ENCODE data around the gene KRTAP1-5. TPM values are rescaled to one million over a fixed set of nuclear protein-coding genes. Genes with fewer than 3 reads are reported as not detected.

Gene KRTAP1-5
- total RNA-seq, 2 experiments from 2014 or later, result not detected

GRCh38 chr17:41054025-41054424 is 27.0 kb upstream of the KRTAP1-5 start:
- H3K79me2 ChIP-seq (ENCODE audit: insufficient read depth, low read depth, low read length), result no peaks in the 10 kb centered on the region
- no peaks in the 10 kb centered on the region for H3K9me3 ChIP-seq (ENCODE audit: low read length)
- H3K9me2 ChIP-seq (ENCODE audit: insufficient read depth, low read length), result no peaks in the 10 kb centered on the region
- H3K4me1 ChIP-seq (ENCODE audit: insufficient read depth, low read length, poor library complexity, severe bottlenecking), result no peaks in the 10 kb centered on the region
- ChIA-PET POLR2A (no interaction called here), CTCF (ENCODE audit: unreplicated experiment) (no interaction called here)
- no peaks in the 10 kb centered on the region for H4K20me1 ChIP-seq (ENCODE audit: insufficient read depth, low read length)
- intact Hi-C loops (cut with micrococcal nuclease; ENCODE audit: unreplicated experiment), result no loop called here
- no peaks in the 10 kb centered on the region for H3K36me3 ChIP-seq (ENCODE audit: insufficient read depth, low read length)
- no peak overlapping the region for H3K4me2 ChIP-seq (ENCODE audit: low read length)
- no peak for DNase-seq (ENCODE audit: low spot score)
- no peak overlapping the region for H2AFZ ChIP-seq (ENCODE audit: low read length)
- no peak overlapping the region for H3K4me3 ChIP-seq (ENCODE audit: low read depth, low read length, poor library complexity, severe bottlenecking)
- TF ChIP-seq EZH2phosphoT487 (IDR thresholded peaks at IDR 0.05; ENCODE audit: borderline replicate concordance, low read depth, low read length), result no peak
- TF ChIP-seq, protein P1, sequence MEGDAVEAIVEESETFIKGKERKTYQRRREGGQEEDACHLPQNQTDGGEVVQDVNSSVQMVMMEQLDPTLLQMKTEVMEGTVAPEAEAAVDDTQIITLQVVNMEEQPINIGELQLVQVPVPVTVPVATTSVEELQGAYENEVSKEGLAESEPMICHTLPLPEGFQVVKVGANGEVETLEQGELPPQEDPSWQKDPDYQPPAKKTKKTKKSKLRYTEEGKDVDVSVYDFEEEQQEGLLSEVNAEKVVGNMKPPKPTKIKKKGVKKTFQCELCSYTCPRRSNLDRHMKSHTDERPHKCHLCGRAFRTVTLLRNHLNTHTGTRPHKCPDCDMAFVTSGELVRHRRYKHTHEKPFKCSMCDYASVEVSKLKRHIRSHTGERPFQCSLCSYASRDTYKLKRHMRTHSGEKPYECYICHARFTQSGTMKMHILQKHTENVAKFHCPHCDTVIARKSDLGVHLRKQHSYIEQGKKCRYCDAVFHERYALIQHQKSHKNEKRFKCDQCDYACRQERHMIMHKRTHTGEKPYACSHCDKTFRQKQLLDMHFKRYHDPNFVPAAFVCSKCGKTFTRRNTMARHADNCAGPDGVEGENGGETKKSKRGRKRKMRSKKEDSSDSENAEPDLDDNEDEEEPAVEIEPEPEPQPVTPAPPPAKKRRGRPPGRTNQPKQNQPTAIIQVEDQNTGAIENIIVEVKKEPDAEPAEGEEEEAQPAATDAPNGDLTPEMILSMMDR (conservative IDR thresholded peaks at IDR 0.05; ENCODE audit: low read length), result no peak
- BruUV-seq (replicated peaks), result no TSS peak
- no peak overlapping the region for H3K27ac ChIP-seq (ENCODE audit: low read depth, low read length, poor library complexity, severe bottlenecking)

GRCh38 chr17:41052566-41052965 is 25.6 kb upstream of the KRTAP1-5 start:
- ChIA-PET POLR2A (no interaction called here), CTCF (ENCODE audit: unreplicated experiment) (no interaction called here)
- DNase-seq (ENCODE audit: low spot score), result no peak
- no peak overlapping the region for H2AFZ ChIP-seq (ENCODE audit: low read length)
- no peak overlapping the region for H3K4me2 ChIP-seq (ENCODE audit: low read length)
- H3K36me3 ChIP-seq (ENCODE audit: insufficient read depth, low read length), result no peaks in the 10 kb centered on the region
- H4K20me1 ChIP-seq (ENCODE audit: insufficient read depth, low read length), result no peaks in the 10 kb centered on the region
- no peak overlapping the region for H3K27ac ChIP-seq (ENCODE audit: low read depth, low read length, poor library complexity, severe bottlenecking)
- TF ChIP-seq, protein P1 (conservative IDR thresholded peaks at IDR 0.05; ENCODE audit: low read length), result no peak
- TF ChIP-seq EZH2phosphoT487 (IDR thresholded peaks at IDR 0.05; ENCODE audit: borderline replicate concordance, low read depth, low read length), result no peak
- no peaks in the 10 kb centered on the region for H3K9me2 ChIP-seq (ENCODE audit: insufficient read depth, low read length)
- intact Hi-C loops (cut with micrococcal nuclease; ENCODE audit: unreplicated experiment), result no loop called here
- H3K4me3 ChIP-seq (ENCODE audit: low read depth, low read length, poor library complexity, severe bottlenecking), result no peak overlapping the region
- no peaks in the 10 kb centered on the region for H3K9me3 ChIP-seq (ENCODE audit: low read length)
- no TSS peak for BruUV-seq (replicated peaks)
- H3K4me1 ChIP-seq (ENCODE audit: insufficient read depth, low read length, poor library complexity, severe bottlenecking), result no peaks in the 10 kb centered on the region
- no peaks in the 10 kb centered on the region for H3K79me2 ChIP-seq (ENCODE audit: insufficient read depth, low read depth, low read length)

DNA sequence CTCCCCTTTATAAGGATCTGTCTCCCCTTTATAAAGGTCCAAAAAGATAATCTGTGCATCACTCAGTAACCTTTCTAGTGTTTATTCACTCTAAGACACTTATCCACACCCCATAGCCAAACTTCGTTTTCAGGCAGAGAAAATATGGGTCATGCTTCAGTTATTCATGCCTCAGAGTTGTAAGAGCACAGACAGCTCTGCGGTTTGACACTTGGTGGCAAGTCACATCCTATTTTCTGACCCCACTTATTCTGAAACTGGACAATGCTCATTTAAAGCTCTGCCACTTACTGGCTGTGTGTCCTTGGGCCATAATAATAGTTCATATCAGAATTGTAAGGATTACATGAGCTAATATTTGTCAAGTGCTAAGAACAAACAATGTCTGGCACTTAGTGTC is 22.1 kb upstream of the KRTAP1-5 start:
- no peak overlapping the region for H3K27ac ChIP-seq (ENCODE audit: low read depth, low read length, poor library complexity, severe bottlenecking)
- H3K9me2 ChIP-seq (ENCODE audit: insufficient read depth, low read length), result no peaks in the 10 kb centered on the region
- ChIA-PET POLR2A (no interaction called here), CTCF (ENCODE audit: unreplicated experiment) (no interaction called here)
- H3K36me3 ChIP-seq (ENCODE audit: insufficient read depth, low read length), result no peaks in the 10 kb centered on the region
- no peaks in the 10 kb centered on the region for H3K79me2 ChIP-seq (ENCODE audit: insufficient read depth, low read depth, low read length)
- H3K9me3 ChIP-seq (ENCODE audit: low read length), result no peaks in the 10 kb centered on the region
- no peaks in the 10 kb centered on the region for H4K20me1 ChIP-seq (ENCODE audit: insufficient read depth, low read length)
- TF ChIP-seq EZH2phosphoT487 (IDR thresholded peaks at IDR 0.05; ENCODE audit: borderline replicate concordance, low read depth, low read length), result no peak
- TF ChIP-seq, protein P1 (conservative IDR thresholded peaks at IDR 0.05; ENCODE audit: low read length), result no peak
- no peak overlapping the region for H2AFZ ChIP-seq (ENCODE audit: low read length)
- no peak overlapping the region for H3K4me3 ChIP-seq (ENCODE audit: low read depth, low read length, poor library complexity, severe bottlenecking)
- H3K4me1 ChIP-seq (ENCODE audit: insufficient read depth, low read length, poor library complexity, severe bottlenecking), result no peaks in the 10 kb centered on the region
- intact Hi-C loops (cut with micrococcal nuclease; ENCODE audit: unreplicated experiment), result no loop called here
- BruUV-seq (replicated peaks), result no TSS peak
- no peak for DNase-seq (ENCODE audit: low spot score)
- H3K4me2 ChIP-seq (ENCODE audit: low read length), result no peak overlapping the region
